ENCODE measurements around the gene PKIB. TPM values are rescaled to one million over a fixed set of nuclear protein-coding genes. Genes with fewer than 3 reads are reported as not detected.

Gene PKIB
- polyA plus RNA-seq, 2 of the 4 experiments (the other 2 are of a cell fraction), result 0.37 to 1.5 TPM

DNA sequence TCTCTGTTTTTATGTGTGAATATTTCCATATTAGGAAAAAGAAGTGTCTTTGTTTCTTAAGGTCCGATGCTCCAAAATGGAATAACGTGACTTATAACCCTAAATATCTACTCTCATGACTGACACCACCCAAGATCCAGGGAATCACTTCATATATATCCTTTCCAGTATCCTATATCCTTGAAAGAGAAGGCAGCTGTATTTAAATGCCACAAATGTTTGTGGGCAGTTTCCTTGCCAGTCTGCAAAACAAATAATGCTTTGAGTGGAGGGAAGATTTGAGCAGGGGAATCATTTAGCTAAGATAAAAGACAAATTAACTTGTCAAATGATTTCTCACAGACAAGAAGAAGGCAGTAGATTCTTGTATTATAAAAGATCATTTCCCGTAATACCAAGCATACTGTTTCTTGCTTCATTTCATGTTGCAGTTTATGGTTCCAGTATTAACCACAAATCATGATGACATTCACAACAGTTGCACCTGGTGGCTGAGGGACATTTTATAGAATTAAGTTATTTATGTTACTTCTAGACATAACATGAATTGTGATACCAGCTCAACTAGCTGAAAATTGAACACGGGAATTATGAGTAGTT lies 139.3 kb downstream of the PKIB start:
- 48% methylated on average over 4 of the region's 4 CpGs for WGBS (ENCODE audit: missing lambda C conversion rate)
- TF ChIP-seq CEBPB (IDR thresholded peaks at IDR 0.05) (no peak), TP53 (CRISPR knock-in tag; IDR thresholded peaks at IDR 0.05) (no peak), EP300 (IDR thresholded peaks at IDR 0.05) (no peak), ZC3H11A (IDR thresholded peaks at IDR 0.05) (no peak), GATA3 (IDR thresholded peaks at IDR 0.05; ENCODE audit: borderline replicate concordance) (no peak), SREBF2 (IDR thresholded peaks at IDR 0.05) (no peak)
- no peak for ATAC-seq
- no peaks in the 10 kb centered on the region for H3K4me1 ChIP-seq
- no peak overlapping the region for H3K27ac ChIP-seq
- H3K4me2 ChIP-seq, result no peak overlapping the region
- H3K9me3 ChIP-seq, result no peaks in the 10 kb centered on the region
- no peak for FAIRE-seq
- POLR2A ChIA-PET, result no interaction called here
- no peak overlapping the region for H3K4me3 ChIP-seq
- no peak for DNase-seq (ENCODE audit: low read depth in 1 of 2, low spot score in 1 of 2)
- CTCF ChIA-PET, result no interaction called here

DNA sequence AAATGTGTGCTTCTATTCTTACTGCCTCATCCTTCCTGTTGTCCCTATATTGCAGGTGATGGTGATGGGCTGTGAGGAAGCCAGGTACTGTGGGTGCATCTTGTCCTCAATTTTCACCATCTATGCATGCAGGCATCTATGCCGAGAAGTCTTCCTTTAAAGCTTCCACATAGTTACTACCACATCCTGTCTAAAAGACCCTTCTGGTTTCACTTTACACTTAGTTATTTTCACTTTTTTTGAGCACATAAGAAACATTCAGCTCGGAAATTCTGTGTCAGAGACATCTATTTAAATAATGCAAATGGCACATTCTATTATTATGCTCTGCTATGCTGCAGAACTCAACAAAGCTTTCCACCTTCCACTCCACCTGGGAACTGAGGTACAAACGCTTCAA lies 141.1 kb downstream of the PKIB start:
- TF ChIP-seq HEYL (CRISPR knock-in tag; IDR thresholded peaks at IDR 0.05), result no peak
- no peak for TF ChIP-seq ZC3H11A (IDR thresholded peaks at IDR 0.05)
- no peak for TF ChIP-seq FOXS1 (CRISPR knock-in tag; IDR thresholded peaks at IDR 0.05)
- TF ChIP-seq, protein P1, sequence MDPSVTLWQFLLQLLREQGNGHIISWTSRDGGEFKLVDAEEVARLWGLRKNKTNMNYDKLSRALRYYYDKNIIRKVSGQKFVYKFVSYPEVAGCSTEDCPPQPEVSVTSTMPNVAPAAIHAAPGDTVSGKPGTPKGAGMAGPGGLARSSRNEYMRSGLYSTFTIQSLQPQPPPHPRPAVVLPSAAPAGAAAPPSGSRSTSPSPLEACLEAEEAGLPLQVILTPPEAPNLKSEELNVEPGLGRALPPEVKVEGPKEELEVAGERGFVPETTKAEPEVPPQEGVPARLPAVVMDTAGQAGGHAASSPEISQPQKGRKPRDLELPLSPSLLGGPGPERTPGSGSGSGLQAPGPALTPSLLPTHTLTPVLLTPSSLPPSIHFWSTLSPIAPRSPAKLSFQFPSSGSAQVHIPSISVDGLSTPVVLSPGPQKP (IDR thresholded peaks at IDR 0.05; ENCODE audit: low read depth, low read length), result no peak
- TF ChIP-seq TP53 (CRISPR knock-in tag; IDR thresholded peaks at IDR 0.05), result no peak
- no peak for TF ChIP-seq GATA3 (IDR thresholded peaks at IDR 0.05; ENCODE audit: borderline replicate concordance)
- no peak for TF ChIP-seq CHD2 (IDR thresholded peaks at IDR 0.05; ENCODE audit: low read length, partially characterized antibody)
- TF ChIP-seq, protein P2, sequence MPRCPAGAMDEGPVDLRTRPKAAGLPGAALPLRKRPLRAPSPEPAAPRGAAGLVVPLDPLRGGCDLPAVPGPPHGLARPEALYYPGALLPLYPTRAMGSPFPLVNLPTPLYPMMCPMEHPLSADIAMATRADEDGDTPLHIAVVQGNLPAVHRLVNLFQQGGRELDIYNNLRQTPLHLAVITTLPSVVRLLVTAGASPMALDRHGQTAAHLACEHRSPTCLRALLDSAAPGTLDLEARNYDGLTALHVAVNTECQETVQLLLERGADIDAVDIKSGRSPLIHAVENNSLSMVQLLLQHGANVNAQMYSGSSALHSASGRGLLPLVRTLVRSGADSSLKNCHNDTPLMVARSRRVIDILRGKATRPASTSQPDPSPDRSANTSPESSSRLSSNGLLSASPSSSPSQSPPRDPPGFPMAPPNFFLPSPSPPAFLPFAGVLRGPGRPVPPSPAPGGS (IDR thresholded peaks at IDR 0.05), result no peak
- H3K4me1 ChIP-seq, result no peaks in the 10 kb centered on the region
- DNase-seq (ENCODE audit: low read depth in 1 of 2, low spot score in 1 of 2), result no peak
- WGBS (ENCODE audit: missing lambda C conversion rate), result 32% methylated on average over 3 of the region's 3 CpGs
- ATAC-seq, result no peak
- no peak for FAIRE-seq
- H3K4me2 ChIP-seq, result no peak overlapping the region
- H3K9me3 ChIP-seq, result no peaks in the 10 kb centered on the region
- H3K4me3 ChIP-seq, result no peak overlapping the region
- ChIA-PET CTCF (no interaction called here), POLR2A (no interaction called here)
- H3K27ac ChIP-seq, result no peak overlapping the region

DNA sequence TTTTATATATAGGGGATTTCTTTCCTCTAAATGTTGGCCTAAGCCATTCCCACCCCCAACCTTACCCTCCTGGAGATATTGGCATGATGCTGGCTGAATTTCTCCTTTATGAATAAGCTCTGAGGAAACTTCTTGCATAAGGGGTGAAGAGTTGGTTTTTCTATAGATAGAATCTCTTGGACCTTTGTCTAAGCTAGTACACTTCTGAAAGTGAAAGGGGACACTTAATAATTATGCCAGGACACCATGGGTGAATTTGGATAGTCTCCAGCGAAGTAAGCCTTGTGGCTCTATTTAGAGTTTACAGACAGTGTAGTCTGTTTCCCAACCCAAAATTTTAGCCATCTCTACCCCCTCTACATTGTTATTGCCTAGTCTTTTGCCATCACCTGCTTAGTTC lies 142.3 kb downstream of the PKIB start:
- Histone ChIP-seq H3K27ac (no peak overlapping the region), H3K4me1 (no peaks in the 10 kb centered on the region), H3K9me3 (no peaks in the 10 kb centered on the region), H3K4me3 (no peak overlapping the region), H3K4me2 (no peak overlapping the region)
- DNase-seq (ENCODE audit: low read depth in 1 of 2, low spot score in 1 of 2) (no peak), FAIRE-seq (no peak), ATAC-seq (no peak)
- ChIA-PET POLR2A (no interaction called here), CTCF (interaction anchor here (0.6 to 1.4 kb wide), 2 partner anchors 25 to 87 kb away, joined by 3 read pairs; no protein-coding TSS in a partner anchor)
- 38% methylated on average over 1 of the region's 1 CpG for WGBS (ENCODE audit: missing lambda C conversion rate)
- TF ChIP-seq KDM1A (IDR thresholded peaks at IDR 0.05; ENCODE audit: low read depth) (no peak), HOXB5 (CRISPR knock-in tag; IDR thresholded peaks at IDR 0.05) (no peak), HOXB13 (CRISPR knock-in tag; IDR thresholded peaks at IDR 0.05; ENCODE audit: low read depth) (no peak), FOSL2 (IDR thresholded peaks at IDR 0.05) (no peak), FOSL2 (CRISPR knock-in tag; IDR thresholded peaks at IDR 0.05) (no peak), NFE2L2 (conservative IDR thresholded peaks at IDR 0.05; ENCODE audit: low read length) (no peak), RFX5 (IDR thresholded peaks at IDR 0.05) (no peak), RCOR1 (IDR thresholded peaks at IDR 0.05; ENCODE audit: low read depth, low read length) (no peak), CEBPB (IDR thresholded peaks at IDR 0.05) (no peak), MAFK (IDR thresholded peaks at IDR 0.05; ENCODE audit: partially characterized antibody) (no peak), RNF2 (IDR thresholded peaks at IDR 0.05; ENCODE audit: borderline replicate concordance, low read depth) (no peak), JUNB (IDR thresholded peaks at IDR 0.05) (no peak)
- TF ChIP-seq, protein P3, sequence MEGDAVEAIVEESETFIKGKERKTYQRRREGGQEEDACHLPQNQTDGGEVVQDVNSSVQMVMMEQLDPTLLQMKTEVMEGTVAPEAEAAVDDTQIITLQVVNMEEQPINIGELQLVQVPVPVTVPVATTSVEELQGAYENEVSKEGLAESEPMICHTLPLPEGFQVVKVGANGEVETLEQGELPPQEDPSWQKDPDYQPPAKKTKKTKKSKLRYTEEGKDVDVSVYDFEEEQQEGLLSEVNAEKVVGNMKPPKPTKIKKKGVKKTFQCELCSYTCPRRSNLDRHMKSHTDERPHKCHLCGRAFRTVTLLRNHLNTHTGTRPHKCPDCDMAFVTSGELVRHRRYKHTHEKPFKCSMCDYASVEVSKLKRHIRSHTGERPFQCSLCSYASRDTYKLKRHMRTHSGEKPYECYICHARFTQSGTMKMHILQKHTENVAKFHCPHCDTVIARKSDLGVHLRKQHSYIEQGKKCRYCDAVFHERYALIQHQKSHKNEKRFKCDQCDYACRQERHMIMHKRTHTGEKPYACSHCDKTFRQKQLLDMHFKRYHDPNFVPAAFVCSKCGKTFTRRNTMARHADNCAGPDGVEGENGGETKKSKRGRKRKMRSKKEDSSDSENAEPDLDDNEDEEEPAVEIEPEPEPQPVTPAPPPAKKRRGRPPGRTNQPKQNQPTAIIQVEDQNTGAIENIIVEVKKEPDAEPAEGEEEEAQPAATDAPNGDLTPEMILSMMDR (IDR thresholded peaks at IDR 0.05), result no peak
- TF ChIP-seq, protein P2 (IDR thresholded peaks at IDR 0.05), result no peak
- TF ChIP-seq, protein P4, sequence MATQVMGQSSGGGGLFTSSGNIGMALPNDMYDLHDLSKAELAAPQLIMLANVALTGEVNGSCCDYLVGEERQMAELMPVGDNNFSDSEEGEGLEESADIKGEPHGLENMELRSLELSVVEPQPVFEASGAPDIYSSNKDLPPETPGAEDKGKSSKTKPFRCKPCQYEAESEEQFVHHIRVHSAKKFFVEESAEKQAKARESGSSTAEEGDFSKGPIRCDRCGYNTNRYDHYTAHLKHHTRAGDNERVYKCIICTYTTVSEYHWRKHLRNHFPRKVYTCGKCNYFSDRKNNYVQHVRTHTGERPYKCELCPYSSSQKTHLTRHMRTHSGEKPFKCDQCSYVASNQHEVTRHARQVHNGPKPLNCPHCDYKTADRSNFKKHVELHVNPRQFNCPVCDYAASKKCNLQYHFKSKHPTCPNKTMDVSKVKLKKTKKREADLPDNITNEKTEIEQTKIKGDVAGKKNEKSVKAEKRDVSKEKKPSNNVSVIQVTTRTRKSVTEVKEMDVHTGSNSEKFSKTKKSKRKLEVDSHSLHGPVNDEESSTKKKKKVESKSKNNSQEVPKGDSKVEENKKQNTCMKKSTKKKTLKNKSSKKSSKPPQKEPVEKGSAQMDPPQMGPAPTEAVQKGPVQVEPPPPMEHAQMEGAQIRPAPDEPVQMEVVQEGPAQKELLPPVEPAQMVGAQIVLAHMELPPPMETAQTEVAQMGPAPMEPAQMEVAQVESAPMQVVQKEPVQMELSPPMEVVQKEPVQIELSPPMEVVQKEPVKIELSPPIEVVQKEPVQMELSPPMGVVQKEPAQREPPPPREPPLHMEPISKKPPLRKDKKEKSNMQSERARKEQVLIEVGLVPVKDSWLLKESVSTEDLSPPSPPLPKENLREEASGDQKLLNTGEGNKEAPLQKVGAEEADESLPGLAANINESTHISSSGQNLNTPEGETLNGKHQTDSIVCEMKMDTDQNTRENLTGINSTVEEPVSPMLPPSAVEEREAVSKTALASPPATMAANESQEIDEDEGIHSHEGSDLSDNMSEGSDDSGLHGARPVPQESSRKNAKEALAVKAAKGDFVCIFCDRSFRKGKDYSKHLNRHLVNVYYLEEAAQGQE (IDR thresholded peaks at IDR 0.05), result no peak

All from A549 (cell line).